HFFc6 (cell line): ENCODE measurements around the gene HOXD10. TPM values are rescaled to one million over a fixed set of nuclear protein-coding genes. Genes with fewer than 3 reads are reported as not detected.

ENCODE experiments used
- DNase-seq: peaks from one replicate; pipeline ENCODE4 v3.0.0-alpha.2; 2018
- H3K27ac Mint-ChIP-seq: 2 replicates; pipeline ENCODE4 v1.8.0; 2020; ENCODE audit warnings: mild to moderate bottlenecking, mixed read lengths
- H3K27me3 Mint-ChIP-seq: 2 replicates; pipeline ENCODE4 v1.8.0; 2021; ENCODE audit warnings: mild to moderate bottlenecking, moderate library complexity, mixed read lengths; ENCODE audit not compliant: insufficient read depth
- H3K36me3 Mint-ChIP-seq: 2 replicates; pipeline ENCODE4 v1.8.0; 2021; ENCODE audit warnings: low read depth, mixed read lengths
- H3K4me1 Mint-ChIP-seq: 2 replicates; pipeline ENCODE4 v1.8.0; 2020; ENCODE audit warnings: low read depth, mixed read lengths
- H3K4me3 Mint-ChIP-seq: 2 replicates; pipeline ENCODE4 v1.8.0; 2020; ENCODE audit warnings: mild to moderate bottlenecking, moderate library complexity, mixed read lengths
- H3K9me3 Mint-ChIP-seq: 2 replicates; pipeline ENCODE4 v1.8.0; 2020; ENCODE audit warnings: mild to moderate bottlenecking, mixed read lengths
- CTCF ChIP-seq: fragments of 200-600 bp; sonication (generic); IDR thresholded peaks from 2 replicates; pipeline ENCODE4 v1.5.0; 2021; ENCODE audit warnings: antibody characterized with exemption, mild to moderate bottlenecking
- total RNA-seq, 6 experiments: library from RNA; stranded (reverse); fragmentation: NEBNext Ultra II Directional; extraction: Animal tissue kit (Norgen Biotek cat#: 25700); gene quantifications; 2 replicates in 1 of 6; 3 replicates in 5 of 6; pipeline ENCODE4 v1.2.3, GENCODE V29; 2021

Gene HOXD10
- total RNA-seq, 6 experiments from 2014 or later = 10.9 to 14.5 (median 12.8) TPM

GRCh38 chr2:176072292-176072669 is 44.3 kb upstream of the HOXD10 start:
- H3K4me3 Mint-ChIP-seq = no peak overlapping the region
- H3K4me1 Mint-ChIP-seq = no peaks in the 10 kb centered on the region
- peaks cover 3% of the 10 kb centered on the region for H3K9me3 Mint-ChIP-seq

GRCh38 chr2:176072951-176073904 is 43.4 kb upstream of the HOXD10 start:
- TF ChIP-seq CTCF = no peak
- H3K27me3 Mint-ChIP-seq = peaks cover 35% of the 10 kb centered on the region
- H3K4me3 Mint-ChIP-seq = no peak overlapping the region
- DNase-seq = no peak
- H3K27ac Mint-ChIP-seq = no peak overlapping the region
- no peaks in the 10 kb centered on the region for H3K36me3 Mint-ChIP-seq
- no peaks in the 10 kb centered on the region for H3K4me1 Mint-ChIP-seq
- no peaks in the 10 kb centered on the region; the same call in 1 of the 2 replicates for H3K9me3 Mint-ChIP-seq

More at GRCh38 chr2:176072292-176072669, 44.3 kb upstream of the HOXD10 start:
- no peak for TF ChIP-seq CTCF
- DNase-seq = no peak
- Mint-ChIP-seq H3K27ac (no peak overlapping the region), H3K27me3 (peaks cover 34% of the 10 kb centered on the region), H3K36me3 (no peaks in the 10 kb centered on the region)

- Mint-ChIP-seq H3K4me3 (no peak overlapping the region), H3K9me3 (no peaks in the 10 kb centered on the region), H3K36me3 (no peaks in the 10 kb centered on the region), H3K4me1 (peaks cover 7% of the 10 kb centered on the region), H3K27ac (no peak overlapping the region), H3K27me3 (peaks cover 48% of the 10 kb centered on the region)
- TF ChIP-seq CTCF = no peak
- DNase-seq = no peak
Observed at GRCh38 chr2:176074919-176075425, 41.6 kb upstream of the HOXD10 start.

- H3K4me3 Mint-ChIP-seq = peak overlapping the region; percentile 33; the same call in 1 of the 2 replicates
Observed at GRCh38 chr2:176075481-176075880, 41.1 kb upstream of the HOXD10 start.

GRCh38 chr2:176076063-176076462 is 40.5 kb upstream of the HOXD10 start:
- H3K4me1 Mint-ChIP-seq = peaks cover 7% of the 10 kb centered on the region
- H3K27me3 Mint-ChIP-seq = peaks cover 44% of the 10 kb centered on the region
- no peak overlapping the region for H3K27ac Mint-ChIP-seq
- H3K9me3 Mint-ChIP-seq = peaks cover 3% of the 10 kb centered on the region
- H3K36me3 Mint-ChIP-seq = peaks cover 1% of the 10 kb centered on the region; the same call in 1 of the 2 replicates
- no peak for DNase-seq
- no peak for TF ChIP-seq CTCF
- H3K4me3 Mint-ChIP-seq = no peak overlapping the region; the same call in 1 of the 2 replicates

More at GRCh38 chr2:176075481-176075880, 41.1 kb upstream of the HOXD10 start:
- peaks cover 46% of the 10 kb centered on the region for H3K27me3 Mint-ChIP-seq
- H3K27ac Mint-ChIP-seq = no peak overlapping the region
- H3K9me3 Mint-ChIP-seq = no peaks in the 10 kb centered on the region
- H3K36me3 Mint-ChIP-seq = no peaks in the 10 kb centered on the region
- no peak for DNase-seq
- no peak for TF ChIP-seq CTCF
- H3K4me1 Mint-ChIP-seq = peaks cover 7% of the 10 kb centered on the region
